Ectodermal cell (in vitro differentiated cells): ENCODE measurements around the gene TAP1.

ENCODE experiments used
- H3K27ac ChIP-seq: 2 replicates; pipeline ENCODE4 v1.7.0; 2013; ENCODE audit warnings: mild to moderate bottlenecking, low read depth, low read length; ENCODE audit not compliant: insufficient read depth, poor library complexity, severe bottlenecking
- H3K27me3 ChIP-seq: 2 replicates; pipeline ENCODE4 v1.7.0; 2013; ENCODE audit warnings: mild to moderate bottlenecking, low read length; ENCODE audit not compliant: insufficient read depth, control insufficient read depth, poor library complexity, severe bottlenecking
- H3K36me3 ChIP-seq: one replicate; pipeline ENCODE4 v1.7.0; 2013; ENCODE audit warnings: low read length; ENCODE audit not compliant: control insufficient read depth, insufficient read depth
- H3K4me1 ChIP-seq: one replicate; pipeline ENCODE4 v1.7.0; 2013; ENCODE audit warnings: low read length; ENCODE audit not compliant: control insufficient read depth, insufficient read depth
- H3K4me3 ChIP-seq: 2 replicates; pipeline ENCODE4 v1.7.0; 2013; ENCODE audit warnings: low read depth, low read length, control low read depth; ENCODE audit not compliant: insufficient read depth
- H3K9me3 ChIP-seq: 2 replicates; pipeline ENCODE4 v1.7.0; 2013; ENCODE audit warnings: mild to moderate bottlenecking, low read length, moderate library complexity; ENCODE audit not compliant: control insufficient read depth
- WGBS, 2 experiments: methylation state at CpG; one replicate each; pipeline ENCODE4 v1.1.7; 2013; ENCODE audit warnings: missing lambda C conversion rate in 2 of 2; 5-methylcytosine and 5-hydroxymethylcytosine counted together

TAP1 gene

GRCh38 chr6:32849126-32849525 lies 4.4 kb downstream of the TAP1 start:
- Histone ChIP-seq H3K4me3 (no peak overlapping the region), H3K9me3 (no peaks in the 10 kb centered on the region), H3K36me3 (no peaks in the 10 kb centered on the region), H3K4me1 (peaks cover 10% of the 10 kb centered on the region), H3K27me3 (peaks cover 67% of the 10 kb centered on the region), H3K27ac (no peak overlapping the region)
- 82 to 90% methylated on average over 6 of the region's 6 CpGs for WGBS, 2 experiments

DNA sequence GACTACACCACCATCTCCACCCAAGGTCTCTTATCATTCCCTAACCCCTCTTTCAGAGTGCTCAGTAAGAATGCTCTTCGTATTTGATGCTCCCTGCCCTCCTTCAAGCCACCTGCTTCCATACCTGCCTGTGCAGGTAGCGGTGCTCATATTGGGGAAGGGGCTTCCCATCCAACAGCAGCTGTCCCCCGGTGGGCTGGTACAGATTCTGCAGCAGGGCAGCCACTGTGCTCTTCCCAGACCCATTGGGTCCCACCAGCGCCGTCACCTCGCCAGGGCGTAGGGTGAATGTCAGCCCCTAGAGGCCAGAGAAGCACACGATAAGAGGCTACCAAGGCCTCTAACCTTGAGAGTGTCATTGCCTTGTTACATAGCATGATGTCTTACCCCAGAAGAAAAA lies 5.7 kb downstream of the TAP1 start:
- no peaks in the 10 kb centered on the region for H3K36me3 ChIP-seq
- H3K4me3 ChIP-seq, result no peak overlapping the region
- H3K9me3 ChIP-seq, result no peaks in the 10 kb centered on the region
- 87% methylated on average over 8 of the region's 8 CpGs for WGBS, 2 experiments
- H3K27ac ChIP-seq, result no peak overlapping the region
- peaks cover 67% of the 10 kb centered on the region for H3K27me3 ChIP-seq
- H3K4me1 ChIP-seq, result peaks cover 5% of the 10 kb centered on the region

- no peak overlapping the region for H3K4me3 ChIP-seq
- H3K4me1 ChIP-seq, result no peaks in the 10 kb centered on the region
Observed at GRCh38 chr6:32847004-32847403, 6.5 kb downstream of the TAP1 start.

GRCh38 chr6:32845384-32845884 lies 8.1 kb downstream of the TAP1 start:
- Histone ChIP-seq H3K4me3 (no peak overlapping the region), H3K27ac (no peak overlapping the region), H3K36me3 (no peaks in the 10 kb centered on the region), H3K9me3 (no peaks in the 10 kb centered on the region), H3K27me3 (peaks cover 55% of the 10 kb centered on the region), H3K4me1 (no peaks in the 10 kb centered on the region)
- WGBS, 2 experiments, result 88 to 93% methylated on average over 10 of the region's 10 CpGs

More at GRCh38 chr6:32847004-32847403, 6.5 kb downstream of the TAP1 start:
- no peak overlapping the region for H3K27ac ChIP-seq
- peaks cover 67% of the 10 kb centered on the region for H3K27me3 ChIP-seq
- H3K36me3 ChIP-seq, result no peaks in the 10 kb centered on the region
- H3K9me3 ChIP-seq, result no peaks in the 10 kb centered on the region
- WGBS, 2 experiments, result 87 to 88% methylated on average over 10 of the region's 10 CpGs

GRCh38 chr6:32844839-32845383 lies 8.6 kb downstream of the TAP1 start:
- H3K27ac ChIP-seq, result no peak overlapping the region
- H3K4me3 ChIP-seq, result peak overlapping the region; percentile 32
- WGBS, 2 experiments, result 31 to 34% methylated on average over 19 of the region's 19 CpGs

GRCh38 chr6:32843979-32844838 lies 9.3 kb downstream of the TAP1 start, which contains the start of gene PSMB8:
TSS of gene PSMB8 (minus strand) at chr6:32844047. CDS start at chr6:32843996, 51 bp downstream.
- Histone ChIP-seq H3K4me1 (no peaks in the 10 kb centered on the region), H3K27me3 (peaks cover 57% of the 10 kb centered on the region)

More at GRCh38 chr6:32844839-32845383, 8.6 kb downstream of the TAP1 start:
- no peaks in the 10 kb centered on the region for H3K4me1 ChIP-seq
- H3K27me3 ChIP-seq, result peaks cover 55% of the 10 kb centered on the region
- H3K36me3 ChIP-seq, result no peaks in the 10 kb centered on the region
- no peaks in the 10 kb centered on the region for H3K9me3 ChIP-seq

DNA sequence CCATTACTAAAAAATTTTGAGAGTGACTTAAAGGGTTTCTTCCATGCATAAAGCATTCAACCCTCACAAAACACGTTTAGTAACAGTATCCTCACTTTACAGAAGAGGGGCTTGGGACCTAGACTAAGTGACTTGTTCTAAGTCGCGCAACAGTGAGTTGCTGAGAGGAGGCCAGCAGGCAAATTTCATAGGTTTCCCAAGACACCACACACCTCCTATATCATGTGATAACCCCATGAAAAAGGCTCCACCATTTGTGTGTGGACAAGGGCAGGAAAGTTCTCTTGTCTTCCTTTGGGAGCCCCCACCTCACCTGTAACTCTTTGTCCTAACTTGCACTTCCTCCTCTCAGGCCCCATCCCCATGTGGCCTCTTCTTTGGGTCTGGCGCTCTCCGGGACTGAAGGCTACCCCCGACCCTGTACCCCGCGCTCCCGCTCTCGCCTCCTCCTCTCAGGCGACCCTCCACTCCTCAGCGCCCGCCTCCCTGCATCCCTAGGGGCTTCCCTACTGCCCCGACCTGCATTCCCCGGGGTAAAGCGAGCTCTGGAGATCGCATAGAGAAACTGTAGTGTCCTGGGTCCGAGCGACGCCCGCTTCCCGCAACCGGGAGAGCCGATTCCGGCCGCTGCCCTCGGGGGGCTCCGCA lies 10.0 kb downstream of the TAP1 start:
- Histone ChIP-seq H3K27me3 (peaks cover 53% of the 10 kb centered on the region), H3K9me3 (no peaks in the 10 kb centered on the region), H3K27ac (no peak overlapping the region), H3K4me3 (peak overlapping the region; percentile 32), H3K36me3 (no peaks in the 10 kb centered on the region), H3K4me1 (no peaks in the 10 kb centered on the region)
- WGBS, 2 experiments, result 9 to 10% methylated on average over 28 of the region's 28 CpGs

More at GRCh38 chr6:32843979-32844838, 9.3 kb downstream of the TAP1 start, which contains the start of gene PSMB8:
- WGBS, 2 experiments, result 1 to 2% methylated on average over 40 of the region's 40 CpGs
- H3K36me3 ChIP-seq, result no peaks in the 10 kb centered on the region
- no peaks in the 10 kb centered on the region for H3K9me3 ChIP-seq
- H3K27ac ChIP-seq, result no peak within 1 kb of the TSS
- H3K4me3 ChIP-seq, result peak within 1 kb of the TSS; percentile 32

DNA sequence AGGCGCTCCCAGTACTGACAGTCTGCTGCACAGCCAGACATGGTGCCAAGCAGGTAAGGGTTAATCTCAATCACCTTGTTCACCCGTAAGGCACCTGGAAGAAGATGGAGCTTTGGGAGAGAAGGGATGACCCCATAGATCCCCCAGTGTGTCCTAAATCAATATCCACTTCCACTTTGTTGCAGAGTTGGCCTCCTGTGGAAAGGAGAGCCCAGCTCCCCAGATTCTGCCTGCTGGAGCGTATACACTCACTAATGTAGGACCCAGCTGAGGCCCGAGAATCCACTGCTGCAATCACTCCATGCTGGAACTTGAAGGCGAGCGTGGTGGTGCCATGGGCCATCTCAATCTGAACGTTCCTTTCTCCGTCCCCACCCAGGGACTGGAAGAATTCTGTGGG lies 10.8 kb downstream of the TAP1 start:
- WGBS, 2 experiments, result 93% methylated on average over 8 of the region's 8 CpGs
- H3K36me3 ChIP-seq, result no peaks in the 10 kb centered on the region
- H3K4me3 ChIP-seq, result no peak overlapping the region
- no peak overlapping the region for H3K27ac ChIP-seq
- no peaks in the 10 kb centered on the region for H3K9me3 ChIP-seq
- peaks cover 4% of the 10 kb centered on the region for H3K4me1 ChIP-seq
- peaks cover 56% of the 10 kb centered on the region for H3K27me3 ChIP-seq

DNA sequence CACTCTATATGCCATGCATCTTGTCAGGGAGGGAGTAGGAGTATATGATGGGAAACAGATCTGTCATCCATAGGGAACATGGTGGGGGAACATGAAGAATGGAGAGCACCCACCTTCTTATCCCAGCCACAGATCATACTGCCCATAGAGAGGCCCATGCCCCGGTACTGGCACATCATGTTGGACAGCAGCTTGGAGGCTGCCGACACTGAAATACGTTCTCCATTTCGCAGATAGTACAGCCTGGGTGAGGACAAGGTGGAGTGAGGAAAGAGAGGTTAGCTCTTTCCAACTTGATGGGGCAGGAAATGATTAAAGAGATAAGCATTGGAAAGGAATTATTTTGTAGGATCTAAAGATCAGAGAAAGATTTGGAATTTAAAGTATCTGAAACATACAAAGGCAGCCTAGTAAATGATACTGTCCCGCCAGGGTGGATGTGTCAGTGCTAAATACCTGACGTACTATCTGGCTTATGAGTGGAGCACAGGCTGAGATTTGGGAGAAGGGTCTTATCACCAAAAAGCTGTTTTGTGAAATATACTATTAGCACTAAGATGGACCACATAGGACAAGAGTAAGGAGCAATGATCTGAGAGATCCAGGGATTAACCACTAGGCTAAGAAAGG lies 11.4 kb downstream of the TAP1 start:
- H3K27ac ChIP-seq, result no peak overlapping the region
- H3K36me3 ChIP-seq, result no peaks in the 10 kb centered on the region
- H3K9me3 ChIP-seq, result no peaks in the 10 kb centered on the region
- WGBS, 2 experiments, result 94 to 97% methylated on average over 6 of the region's 6 CpGs
- H3K4me1 ChIP-seq, result peaks cover 5% of the 10 kb centered on the region
- peaks cover 58% of the 10 kb centered on the region for H3K27me3 ChIP-seq
- no peak overlapping the region for H3K4me3 ChIP-seq
